Dendritic cell treated with granulocyte-macrophage colony-stimulating factor and Interleukin-4, amounts not matched to agents 40 ng/mL and 50 ng/mL, for 4 days (primary cell): ENCODE results near the gene LRRTM4.

Experiments used
- H3K27ac Mint-ChIP-seq: one replicate; pipeline ENCODE4 v1.8.0; 2022; ENCODE audit warnings: mild to moderate bottlenecking, mixed read lengths
- H3K27me3 Mint-ChIP-seq: one replicate; pipeline ENCODE4 v1.8.0; 2022; ENCODE audit warnings: mild to moderate bottlenecking, mixed read lengths
- H3K36me3 Mint-ChIP-seq: one replicate; pipeline ENCODE4 v1.8.0; 2022; ENCODE audit warnings: low read depth, mixed read lengths
- H3K4me1 Mint-ChIP-seq: one replicate; pipeline ENCODE4 v1.8.0; 2022; ENCODE audit warnings: low read depth, mixed read lengths
- H3K4me3 Mint-ChIP-seq: one replicate; pipeline ENCODE4 v1.8.0; 2022; ENCODE audit warnings: mild to moderate bottlenecking, moderate library complexity, mixed read lengths
- H3K9me3 Mint-ChIP-seq: one replicate; pipeline ENCODE4 v1.8.0; 2022; ENCODE audit warnings: mixed read lengths
- intact Hi-C: fragments of 100-400 bp; cut with micrococcal nuclease; formaldehyde crosslinking; loops from one replicate; pipeline ENCODE4 v1.15.0; 2022

LRRTM4 gene

DNA sequence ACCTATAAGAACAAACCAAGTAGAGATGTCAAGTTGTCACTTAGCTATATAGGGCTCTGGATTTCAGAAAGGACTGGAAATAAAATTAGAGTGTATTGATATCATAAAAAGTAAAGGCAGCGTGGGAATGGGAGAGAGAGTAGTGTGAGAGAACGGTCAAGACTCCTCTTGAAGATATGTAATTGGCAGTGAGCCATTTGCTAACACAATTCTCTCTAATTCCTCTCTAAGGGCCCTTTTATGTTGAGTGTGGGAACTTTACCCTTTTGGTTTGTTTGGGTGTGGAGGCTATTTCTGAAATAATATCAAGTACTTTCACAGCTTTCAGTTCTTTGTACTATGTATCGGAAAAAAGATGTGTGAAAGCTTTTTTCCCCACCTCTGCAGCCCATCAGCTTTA is 196.8 kb downstream of the LRRTM4 start:
- H3K4me3 Mint-ChIP-seq = no peak overlapping the region
- no peaks in the 10 kb centered on the region for H3K27me3 Mint-ChIP-seq
- H3K4me1 Mint-ChIP-seq = no peaks in the 10 kb centered on the region
- peaks cover 14% of the 10 kb centered on the region for H3K9me3 Mint-ChIP-seq
- no peak overlapping the region for H3K27ac Mint-ChIP-seq
- H3K36me3 Mint-ChIP-seq = no peaks in the 10 kb centered on the region
- intact Hi-C loops = no loop called here

DNA sequence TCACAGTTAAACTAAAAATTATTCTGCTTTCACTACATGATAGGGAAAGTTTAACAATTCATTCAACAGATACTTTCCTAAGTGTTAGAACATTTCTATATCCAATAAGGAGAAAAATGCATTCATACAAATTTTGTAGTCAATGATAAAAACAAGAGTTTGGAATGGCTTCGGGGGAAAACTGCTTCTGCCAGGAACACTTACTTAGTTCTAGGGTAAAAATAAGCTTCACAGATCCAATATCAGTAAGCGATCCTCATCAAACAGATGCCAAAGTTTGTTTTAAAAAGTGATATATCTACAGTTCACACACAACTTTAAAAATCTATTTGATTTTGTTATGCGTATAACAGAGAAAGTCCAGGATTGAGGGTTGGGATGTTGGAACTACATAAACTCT is 199.7 kb downstream of the LRRTM4 start:
- Mint-ChIP-seq H3K4me1 (no peaks in the 10 kb centered on the region), H3K27me3 (no peaks in the 10 kb centered on the region), H3K27ac (no peak overlapping the region), H3K36me3 (no peaks in the 10 kb centered on the region), H3K9me3 (peaks cover 14% of the 10 kb centered on the region), H3K4me3 (no peak overlapping the region)
- intact Hi-C loops = no loop called here

DNA sequence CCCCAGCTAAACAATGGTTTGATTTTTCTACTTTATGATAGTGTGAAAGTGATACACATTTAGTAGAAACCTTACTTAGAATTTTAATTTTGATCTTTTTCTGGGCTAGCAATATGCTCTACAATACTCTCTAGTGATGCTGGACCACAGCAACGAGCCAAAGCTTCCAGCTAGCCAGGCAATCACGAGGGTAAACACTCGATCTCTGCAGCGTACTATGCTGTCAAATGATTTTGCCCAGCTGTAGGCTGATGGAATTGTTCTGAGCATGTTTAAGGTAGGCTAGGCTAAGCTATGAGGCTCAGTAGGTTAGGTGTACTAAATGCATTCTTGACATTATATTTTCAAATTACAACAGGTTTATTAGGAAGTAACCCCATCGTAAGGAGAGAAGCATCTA is 207.5 kb downstream of the LRRTM4 start:
- no peaks in the 10 kb centered on the region for H3K27me3 Mint-ChIP-seq
- intact Hi-C loops = no loop called here

DNA sequence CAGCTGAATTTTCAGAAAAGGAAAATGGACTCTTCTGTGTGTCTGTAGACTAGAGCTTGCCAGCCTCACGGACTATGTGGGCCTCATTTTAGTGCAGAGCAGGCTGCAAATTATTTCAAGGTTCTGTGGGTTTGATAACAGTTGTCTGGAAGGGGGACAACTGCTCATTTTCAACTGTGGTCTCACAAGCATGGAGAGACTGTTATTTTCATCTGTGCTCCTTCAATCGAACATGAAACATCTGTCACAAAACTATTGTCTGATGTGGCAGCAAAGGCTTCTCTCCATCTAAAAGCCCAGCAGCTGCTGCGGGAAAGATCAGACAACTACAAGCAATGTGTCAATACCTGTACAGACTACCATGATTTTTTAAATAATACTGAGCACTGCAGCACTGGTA is 211.8 kb downstream of the LRRTM4 start:
- intact Hi-C loops = no loop called here
- no peaks in the 10 kb centered on the region for H3K4me1 Mint-ChIP-seq
- no peak overlapping the region for H3K4me3 Mint-ChIP-seq
- no peaks in the 10 kb centered on the region for H3K36me3 Mint-ChIP-seq
- no peaks in the 10 kb centered on the region for H3K27me3 Mint-ChIP-seq
- H3K9me3 Mint-ChIP-seq = no peaks in the 10 kb centered on the region
- H3K27ac Mint-ChIP-seq = no peak overlapping the region

More for the DNA sequence above, 207.5 kb downstream of the LRRTM4 start:
- no peaks in the 10 kb centered on the region for H3K36me3 Mint-ChIP-seq
- H3K4me3 Mint-ChIP-seq = no peak overlapping the region
- H3K9me3 Mint-ChIP-seq = no peaks in the 10 kb centered on the region
- no peak overlapping the region for H3K27ac Mint-ChIP-seq
- H3K4me1 Mint-ChIP-seq = no peaks in the 10 kb centered on the region

DNA sequence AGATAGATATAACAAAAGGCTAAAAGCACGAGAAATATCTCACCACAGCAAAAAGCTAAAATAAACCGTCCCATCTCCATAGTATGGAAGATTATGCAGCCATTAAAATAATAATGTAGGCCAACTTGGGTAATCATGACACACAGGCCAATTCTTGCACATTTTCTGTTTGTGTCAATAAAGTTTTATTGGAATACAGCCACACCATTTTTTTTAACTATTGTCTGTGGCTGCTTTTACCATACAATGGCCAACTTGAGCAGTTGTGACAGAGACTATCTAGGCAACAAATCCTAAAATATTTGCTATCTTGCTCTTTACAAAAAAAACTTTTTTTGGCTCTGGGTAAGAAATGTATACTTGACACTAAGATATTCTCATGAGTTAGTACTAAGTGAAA is 212.5 kb downstream of the LRRTM4 start:
- H3K4me1 Mint-ChIP-seq = no peaks in the 10 kb centered on the region
- intact Hi-C loops = no loop called here
- H3K9me3 Mint-ChIP-seq = no peaks in the 10 kb centered on the region
- H3K4me3 Mint-ChIP-seq = no peak overlapping the region
- no peaks in the 10 kb centered on the region for H3K36me3 Mint-ChIP-seq
- H3K27me3 Mint-ChIP-seq = no peaks in the 10 kb centered on the region
- no peak overlapping the region for H3K27ac Mint-ChIP-seq

DNA sequence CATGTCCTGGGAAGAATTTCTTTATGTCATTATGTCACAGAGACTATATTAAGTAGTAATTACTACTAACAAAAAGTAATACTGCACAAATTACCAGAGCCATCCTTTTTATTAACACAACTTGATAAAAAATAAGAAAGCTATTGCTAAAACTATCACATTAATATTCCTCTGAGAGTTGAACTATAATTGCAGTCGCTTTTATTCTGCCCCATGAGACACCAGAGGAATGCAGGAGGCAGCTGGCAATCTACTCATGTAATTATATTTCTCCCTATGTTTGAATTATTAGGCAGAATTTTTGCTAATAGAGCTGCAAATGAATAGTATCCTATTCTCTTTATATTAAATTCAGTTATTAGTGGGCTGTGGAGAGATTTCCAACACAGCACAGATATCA is 220.7 kb downstream of the LRRTM4 start:
- no peaks in the 10 kb centered on the region for H3K27me3 Mint-ChIP-seq
- no peaks in the 10 kb centered on the region for H3K4me1 Mint-ChIP-seq

DNA sequence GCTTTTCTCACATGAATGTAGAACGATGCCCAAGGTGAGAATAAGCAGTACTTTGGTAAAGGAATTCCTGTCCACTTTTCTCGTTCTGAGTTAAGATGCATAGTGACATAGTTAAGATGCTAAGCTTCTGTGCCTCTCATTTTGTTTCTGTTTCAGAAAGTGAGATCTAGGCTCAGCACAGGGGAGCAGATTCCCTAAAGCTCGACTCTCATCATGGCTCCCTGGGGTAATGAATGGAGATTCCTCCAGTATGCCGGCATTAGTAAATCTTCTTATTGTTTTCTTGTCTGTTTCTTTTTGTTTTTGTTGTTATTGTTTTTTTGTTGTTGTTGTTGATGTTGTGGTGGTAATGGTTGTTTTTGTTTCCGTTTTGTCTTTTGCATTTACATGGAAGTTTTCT is 225.4 kb downstream of the LRRTM4 start:
- H3K36me3 Mint-ChIP-seq = no peaks in the 10 kb centered on the region
- H3K27me3 Mint-ChIP-seq = no peaks in the 10 kb centered on the region
- intact Hi-C loops = no loop called here
- H3K27ac Mint-ChIP-seq = no peak overlapping the region
- no peaks in the 10 kb centered on the region for H3K4me1 Mint-ChIP-seq
- no peaks in the 10 kb centered on the region for H3K9me3 Mint-ChIP-seq
- H3K4me3 Mint-ChIP-seq = no peak overlapping the region

More for the DNA sequence above, 220.7 kb downstream of the LRRTM4 start:
- Mint-ChIP-seq H3K4me3 (no peak overlapping the region), H3K9me3 (no peaks in the 10 kb centered on the region), H3K27ac (no peak overlapping the region), H3K36me3 (no peaks in the 10 kb centered on the region)
- intact Hi-C loops = no loop called here

DNA sequence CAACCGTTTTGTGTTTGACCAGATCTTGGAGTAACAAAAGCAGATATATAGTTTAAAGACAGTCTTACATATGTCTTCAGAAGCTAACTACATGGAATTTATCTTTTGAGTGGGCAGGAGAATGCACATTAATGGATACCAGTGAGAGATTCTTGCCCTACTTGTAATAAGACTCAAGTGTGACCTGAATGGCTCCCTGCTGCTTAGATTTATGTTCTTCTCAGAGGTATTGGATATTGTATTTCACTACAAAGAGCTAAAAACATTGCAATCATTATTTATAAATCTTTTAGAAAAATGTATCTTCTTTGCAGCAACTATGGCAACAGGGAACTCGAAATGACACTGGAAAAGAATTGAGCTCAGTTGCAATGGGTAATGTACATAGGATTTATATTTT is 227.7 kb downstream of the LRRTM4 start:
- Mint-ChIP-seq H3K9me3 (no peaks in the 10 kb centered on the region), H3K4me1 (no peaks in the 10 kb centered on the region), H3K27me3 (no peaks in the 10 kb centered on the region), H3K27ac (no peak overlapping the region), H3K4me3 (no peak overlapping the region), H3K36me3 (no peaks in the 10 kb centered on the region)
- intact Hi-C loops = no loop called here

DNA sequence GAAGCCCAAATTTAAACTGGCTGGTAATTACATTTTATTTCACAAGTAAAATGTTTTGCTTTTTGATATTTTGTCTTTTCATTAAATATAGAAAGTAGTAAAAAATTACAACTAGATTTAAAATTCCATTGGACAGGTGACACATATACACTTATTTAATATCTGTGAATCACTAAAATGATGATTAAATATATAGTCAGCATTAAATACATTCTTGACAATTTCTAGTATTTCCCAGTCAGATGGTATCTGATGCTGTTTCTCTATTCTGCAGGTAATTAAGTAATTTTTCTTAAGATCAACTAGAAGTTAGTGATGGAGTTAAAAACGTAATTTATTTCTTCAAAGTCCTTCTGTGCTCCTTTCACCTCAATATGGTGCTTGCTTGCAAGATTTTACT is 237.8 kb downstream of the LRRTM4 start:
- H3K36me3 Mint-ChIP-seq = no peaks in the 10 kb centered on the region
- intact Hi-C loops = no loop called here

DNA sequence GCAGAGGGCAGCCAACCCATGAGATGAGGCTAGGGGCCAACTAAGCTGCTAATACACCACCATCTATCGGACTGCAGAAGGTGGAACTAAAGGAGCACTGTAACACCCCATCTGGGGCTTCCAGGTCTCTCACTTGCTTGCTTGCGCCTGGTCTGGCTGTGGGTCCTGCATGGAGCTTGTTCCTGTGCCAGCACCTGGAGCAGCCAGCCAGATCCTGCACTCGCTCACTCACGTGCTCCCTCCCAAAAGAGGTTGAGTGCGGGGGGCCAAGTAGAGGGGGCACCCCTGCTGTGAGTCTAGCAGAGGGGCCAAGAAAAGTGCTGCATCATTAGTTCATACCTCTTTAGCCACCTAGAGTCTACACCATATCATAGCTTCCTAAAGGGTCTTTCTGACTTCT is 250.9 kb downstream of the LRRTM4 start:
- H3K4me3 Mint-ChIP-seq = no peak overlapping the region
- H3K27me3 Mint-ChIP-seq = no peaks in the 10 kb centered on the region
- no peaks in the 10 kb centered on the region for H3K36me3 Mint-ChIP-seq
- H3K9me3 Mint-ChIP-seq = no peaks in the 10 kb centered on the region
- intact Hi-C loops = no loop called here
- H3K4me1 Mint-ChIP-seq = no peaks in the 10 kb centered on the region
- no peak overlapping the region for H3K27ac Mint-ChIP-seq

More for the DNA sequence above, 237.8 kb downstream of the LRRTM4 start:
- no peak overlapping the region for H3K4me3 Mint-ChIP-seq
- no peaks in the 10 kb centered on the region for H3K27me3 Mint-ChIP-seq
- no peaks in the 10 kb centered on the region for H3K4me1 Mint-ChIP-seq
- no peaks in the 10 kb centered on the region for H3K9me3 Mint-ChIP-seq
- H3K27ac Mint-ChIP-seq = no peak overlapping the region

DNA sequence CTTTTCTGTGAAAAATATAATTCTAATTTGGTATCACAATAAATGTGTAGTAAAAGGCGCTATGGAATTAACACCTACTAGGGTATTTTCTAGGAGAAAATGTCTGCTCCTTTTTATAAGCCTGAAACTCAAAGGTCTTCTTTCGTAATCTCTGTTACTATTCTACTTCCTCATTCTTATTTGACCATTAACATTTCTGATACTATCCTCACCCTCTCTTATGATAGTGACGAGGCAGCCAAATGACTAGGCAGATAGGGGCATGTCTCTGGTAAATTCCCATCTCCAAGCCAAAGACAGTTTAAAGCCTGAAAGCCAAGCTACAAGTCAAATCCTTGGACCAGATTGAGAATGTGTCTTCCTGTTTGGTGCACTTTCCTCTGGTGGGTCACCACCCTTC is 251.7 kb downstream of the LRRTM4 start:
- Mint-ChIP-seq H3K36me3 (no peaks in the 10 kb centered on the region), H3K27ac (no peak overlapping the region), H3K4me3 (no peak overlapping the region), H3K27me3 (no peaks in the 10 kb centered on the region), H3K4me1 (no peaks in the 10 kb centered on the region), H3K9me3 (no peaks in the 10 kb centered on the region)
- intact Hi-C loops = no loop called here

DNA sequence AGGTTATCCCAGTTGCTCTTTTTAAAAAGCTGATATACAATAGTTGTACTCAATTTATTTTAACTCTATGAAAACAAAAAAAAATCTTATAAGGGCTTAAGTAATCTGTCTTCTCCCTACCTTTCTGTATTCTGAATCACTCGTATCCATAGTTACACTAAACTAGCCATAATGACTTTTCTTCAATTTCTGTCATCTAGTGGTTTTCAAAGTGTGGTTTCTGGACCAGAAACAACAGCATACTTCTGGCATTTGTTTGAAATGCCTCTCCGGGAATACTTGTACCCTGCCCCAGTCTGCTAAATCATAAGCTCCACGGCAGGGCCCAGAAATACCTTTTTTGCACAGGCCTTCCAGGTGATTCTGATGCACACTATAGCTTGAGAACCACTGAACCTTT is 253.6 kb downstream of the LRRTM4 start:
- Mint-ChIP-seq H3K4me3 (no peak overlapping the region), H3K4me1 (no peaks in the 10 kb centered on the region), H3K27me3 (no peaks in the 10 kb centered on the region), H3K36me3 (no peaks in the 10 kb centered on the region), H3K9me3 (no peaks in the 10 kb centered on the region), H3K27ac (no peak overlapping the region)
- intact Hi-C loops = no loop called here

DNA sequence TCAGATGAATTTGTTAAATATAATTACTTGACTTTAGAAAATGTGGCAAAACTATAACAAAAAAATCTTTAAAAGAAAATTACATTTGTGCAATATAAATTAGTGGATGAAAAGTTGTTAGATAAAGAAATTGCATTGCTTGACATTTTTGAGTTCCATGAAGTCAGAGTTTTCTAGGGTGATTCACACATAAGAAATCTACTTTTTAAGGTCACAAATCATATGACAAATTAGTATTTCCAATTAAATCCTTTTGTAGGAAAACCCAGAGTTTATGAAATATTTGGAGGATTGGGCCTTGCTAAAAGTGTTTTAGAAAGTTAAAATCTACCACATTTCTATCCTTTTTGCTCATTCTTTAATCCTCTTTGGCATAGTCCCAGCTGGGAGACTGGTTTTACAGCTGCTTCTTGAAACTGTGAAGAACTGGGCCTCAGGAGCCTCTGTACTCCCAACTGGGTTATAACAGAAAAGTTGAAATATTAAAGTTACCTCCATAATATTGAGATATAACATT is 289.2 kb downstream of the LRRTM4 start:
- Mint-ChIP-seq H3K4me3 (no peak overlapping the region), H3K4me1 (no peaks in the 10 kb centered on the region), H3K27ac (no peak overlapping the region), H3K27me3 (no peaks in the 10 kb centered on the region), H3K9me3 (no peaks in the 10 kb centered on the region), H3K36me3 (no peaks in the 10 kb centered on the region)
- intact Hi-C loops = no loop called here

DNA sequence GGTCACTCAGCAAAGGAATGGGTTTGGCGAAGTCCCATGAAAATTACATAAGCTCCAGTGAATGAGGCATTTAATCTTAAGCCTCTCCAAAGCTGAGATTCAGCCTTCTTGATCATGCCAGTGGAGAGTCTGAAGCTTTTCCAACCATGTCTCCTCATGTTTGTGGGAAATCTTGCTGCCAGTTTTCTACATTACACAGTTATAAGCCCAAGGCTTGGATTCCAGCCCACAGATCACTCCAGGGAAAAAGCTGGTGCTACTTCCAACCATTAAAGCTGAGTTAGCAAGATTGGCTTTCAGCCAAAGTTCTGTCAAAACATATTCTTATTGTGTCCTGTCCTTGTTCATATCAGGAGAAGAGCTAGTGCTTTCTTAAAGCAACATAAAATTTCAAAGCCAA is 293.8 kb downstream of the LRRTM4 start:
- H3K27ac Mint-ChIP-seq = no peak overlapping the region
- H3K4me3 Mint-ChIP-seq = no peak overlapping the region
- H3K27me3 Mint-ChIP-seq = no peaks in the 10 kb centered on the region
- H3K36me3 Mint-ChIP-seq = no peaks in the 10 kb centered on the region
- no peaks in the 10 kb centered on the region for H3K9me3 Mint-ChIP-seq
- intact Hi-C loops = no loop called here
- H3K4me1 Mint-ChIP-seq = no peaks in the 10 kb centered on the region

DNA sequence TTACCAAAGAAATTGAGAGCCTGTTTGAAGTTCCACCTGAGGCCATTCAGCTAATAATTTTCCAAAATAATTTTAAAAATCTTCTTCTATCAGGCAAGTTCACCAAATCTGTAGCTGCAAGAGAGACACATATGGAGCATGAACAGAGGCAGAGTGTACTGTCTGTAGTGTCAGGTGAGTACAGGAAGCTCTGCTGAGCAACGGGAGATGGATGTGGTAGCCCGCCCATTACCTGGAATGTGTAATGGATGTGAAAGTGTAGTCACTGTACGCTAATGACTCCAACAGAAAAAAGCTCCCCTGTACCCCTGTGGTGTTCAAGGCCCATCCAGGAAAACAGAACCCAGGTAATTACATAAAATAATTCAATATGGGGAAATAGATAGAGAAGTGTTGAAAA is 311.5 kb downstream of the LRRTM4 start:
- H3K36me3 Mint-ChIP-seq = no peaks in the 10 kb centered on the region
- intact Hi-C loops = no loop called here
- H3K27me3 Mint-ChIP-seq = no peaks in the 10 kb centered on the region
- no peak overlapping the region for H3K27ac Mint-ChIP-seq
- no peak overlapping the region for H3K4me3 Mint-ChIP-seq
- H3K9me3 Mint-ChIP-seq = no peaks in the 10 kb centered on the region
- H3K4me1 Mint-ChIP-seq = no peaks in the 10 kb centered on the region
